B cell (primary cell): ENCODE data around the gene MED20. TPM values are rescaled to one million over a fixed set of nuclear protein-coding genes. Genes with fewer than 3 reads are reported as not detected.

Source experiments
- ATAC-seq: fragments of 200-7000 bp; cut with Tn5 transposase; one replicate; pipeline ENCODE4 v1.10.0; 2021; ENCODE audit warnings: low read depth, mild to moderate bottlenecking, moderate number of reproducible peaks, moderate library complexity
- CTCF ChIA-PET: fragments of 350-600 bp; sonication (Branson Sonifier 250); formaldehyde crosslinking; loops from one replicate; lab custom pipeline; 2021; ENCODE audit warnings: antibody characterized with exemption, inconsistent platforms; lab: Charles Lee
- POLR2A ChIA-PET: fragments of 350-600 bp; sonication (Branson Sonifier 250); formaldehyde crosslinking; loops from one replicate; lab custom pipeline; 2021; ENCODE audit warnings: antibody characterized with exemption; lab: Charles Lee
- DNase-seq: peaks from one replicate; pipeline ENCODE4 v3.0.0; 2013
- H2AFZ ChIP-seq: 2 replicates; pipeline ENCODE4 v1.6.1; 2012; ENCODE audit warnings: mild to moderate bottlenecking, low read depth, low read length; ENCODE audit not compliant: insufficient read depth, poor library complexity, severe bottlenecking
- H3K27ac ChIP-seq, 2 donors: 1 replicate in 1 of 2; 2 replicates in 1 of 2; pipeline ENCODE4 v1.5.1; 2012 to 2013; ENCODE audit warnings: low read length in 2 of 2, mild to moderate bottlenecking in 2 of 2, moderate library complexity in 1 of 2
- H3K27me3 ChIP-seq, 4 experiments: fragments of 200-600 bp in 1 of 4; sonication (generic) in 1 of 4; replicated peaks in 1 of 4; 1 replicate in 2 of 4; 2 replicates in 2 of 4; pipeline versions ENCODE4 v1.6.1 to v1.7.0; 2013 to 2016; ENCODE audit warnings: low read length in 3 of 4, mild to moderate bottlenecking in 2 of 4, mixed read lengths in 1 of 4, moderate library complexity in 1 of 4; ENCODE audit not compliant: insufficient read depth in 4 of 4, control insufficient read depth in 3 of 4; ENCODE audit errors: control extremely low read depth in 1 of 4
- H3K36me3 ChIP-seq, 2 experiments: replicated peaks in 1 of 2; 1 replicate in 1 of 2; 2 replicates in 1 of 2; pipeline versions ENCODE4 v1.6.1 to v1.7.1; 2013; ENCODE audit warnings: low read length in 1 of 2; ENCODE audit not compliant: insufficient read depth in 2 of 2, control insufficient read depth in 1 of 2; ENCODE audit errors: control extremely low read depth in 1 of 2, extremely low read depth in 1 of 2
- H3K4me1 ChIP-seq, 2 donors: fragments of 200-600 bp in 1 of 2; sonication (generic) in 1 of 2; 1 replicate in 1 of 2; 2 replicates in 1 of 2; pipeline versions ENCODE4 v1.5.1 to v1.6.1; 2013 to 2017; ENCODE audit warnings: low read length in 2 of 2; ENCODE audit not compliant: control insufficient read depth in 2 of 2, insufficient read depth in 2 of 2
- H3K4me2 ChIP-seq: replicated peaks from 2 replicates; pipeline ENCODE3; 2012; ENCODE audit warnings: mild to moderate bottlenecking, low read depth, low read length; ENCODE audit not compliant: poor library complexity, severe bottlenecking
- H3K4me3 ChIP-seq, 5 experiments: fragments of 200-600 bp in 1 of 5; sonication (generic) in 1 of 5; 1 replicate in 3 of 5; 2 replicates in 2 of 5; pipeline versions ENCODE4 v1.5.1 to v1.7.0; 2011 to 2016; ENCODE audit warnings: low read length in 4 of 5, mild to moderate bottlenecking in 4 of 5, low read depth in 2 of 5, control low read depth in 1 of 5, moderate library complexity in 1 of 5; ENCODE audit not compliant: insufficient read depth in 1 of 5; ENCODE audit errors: control extremely low read depth in 1 of 5, extremely low read depth in 1 of 5
- H3K79me2 ChIP-seq: fragments of 200-600 bp; sonication (generic); one replicate; pipeline ENCODE4 v1.6.0; 2016; ENCODE audit warnings: low read length; ENCODE audit not compliant: control insufficient read depth, insufficient read depth
- H3K9ac ChIP-seq: fragments of 200-600 bp; sonication (generic); 2 replicates; pipeline ENCODE4 v1.6.1; 2017; ENCODE audit warnings: mild to moderate bottlenecking, low read length, moderate library complexity
- H3K9me3 ChIP-seq, 3 donors: one replicate each; pipeline versions ENCODE4 v1.6.1 to v1.7.1; 2013; ENCODE audit warnings: low read length in 2 of 3; ENCODE audit not compliant: control insufficient read depth in 2 of 3, insufficient read depth in 1 of 3; ENCODE audit errors: control extremely low read depth in 1 of 3
- H4K20me1 ChIP-seq: 2 replicates; pipeline ENCODE4 v1.6.0; 2012; ENCODE audit warnings: mild to moderate bottlenecking, low read length; ENCODE audit not compliant: insufficient read depth, control insufficient read depth, poor library complexity, severe bottlenecking
- H3K27ac Mint-ChIP-seq: one replicate; pipeline ENCODE4 v1.8.0; 2021; ENCODE audit warnings: mixed read lengths
- H3K27me3 Mint-ChIP-seq: one replicate; pipeline ENCODE4 v1.8.0; 2021; ENCODE audit warnings: mixed read lengths
- H3K4me1 Mint-ChIP-seq: one replicate; pipeline ENCODE4 v1.8.0; 2021; ENCODE audit warnings: mixed read lengths
- H3K4me3 Mint-ChIP-seq: one replicate; pipeline ENCODE4 v1.8.0; 2021; ENCODE audit warnings: mixed read lengths
- H3K9me3 Mint-ChIP-seq: one replicate; pipeline ENCODE4 v1.8.0; 2022; ENCODE audit warnings: mixed read lengths; ENCODE audit not compliant: insufficient read depth
- EZH2 ChIP-seq: IDR thresholded peaks from 2 replicates; pipeline ENCODE4 v1.6.1; 2012; ENCODE audit warnings: borderline replicate concordance, low read depth, mild to moderate bottlenecking, moderate library complexity, low read length; ENCODE audit not compliant: insufficient read depth, poor library complexity, severe bottlenecking
- WGBS: methylation state at CpG from one replicate; pipeline ENCODE4 v1.1.5; 2013; ENCODE audit warnings: missing lambda C conversion rate; ENCODE audit not compliant: insufficient coverage; 5-methylcytosine and 5-hydroxymethylcytosine counted together
- intact Hi-C: fragments of 100-400 bp; cut with micrococcal nuclease; formaldehyde crosslinking; loops from one replicate; pipeline ENCODE4 v1.10.0; 2022
- polyA plus RNA-seq: library from polyadenylated mRNA; depleted of rRNA; stranded (reverse); fragments of >200 nt; gene quantifications from 2 replicates; pipeline ENCODE4 v1.2.3, GENCODE V29; 2012
- total RNA-seq, 2 donors: library from RNA; stranded (reverse); fragments of 120-200 nt in 1 of 2; gene quantifications; 1 replicate in 1 of 2; 2 replicates in 1 of 2; pipeline versions ENCODE4 v1.2.3 to v1.2.4, GENCODE V29; 2013 to 2022
- TF ChIP-seq, protein P1 (sequence below): fragments of 200-600 bp; IDR thresholded peaks from one replicate; pipeline ENCODE4 v1.8.0; 2022; ENCODE audit warnings: antibody characterized with exemption, mild to moderate bottlenecking

MED20 gene
- total and polyA plus RNA-seq, 2 donors (not counting 1 experiment from before 2014, with no cell fraction given), result 4.6 to 18.2 TPM

DNA sequence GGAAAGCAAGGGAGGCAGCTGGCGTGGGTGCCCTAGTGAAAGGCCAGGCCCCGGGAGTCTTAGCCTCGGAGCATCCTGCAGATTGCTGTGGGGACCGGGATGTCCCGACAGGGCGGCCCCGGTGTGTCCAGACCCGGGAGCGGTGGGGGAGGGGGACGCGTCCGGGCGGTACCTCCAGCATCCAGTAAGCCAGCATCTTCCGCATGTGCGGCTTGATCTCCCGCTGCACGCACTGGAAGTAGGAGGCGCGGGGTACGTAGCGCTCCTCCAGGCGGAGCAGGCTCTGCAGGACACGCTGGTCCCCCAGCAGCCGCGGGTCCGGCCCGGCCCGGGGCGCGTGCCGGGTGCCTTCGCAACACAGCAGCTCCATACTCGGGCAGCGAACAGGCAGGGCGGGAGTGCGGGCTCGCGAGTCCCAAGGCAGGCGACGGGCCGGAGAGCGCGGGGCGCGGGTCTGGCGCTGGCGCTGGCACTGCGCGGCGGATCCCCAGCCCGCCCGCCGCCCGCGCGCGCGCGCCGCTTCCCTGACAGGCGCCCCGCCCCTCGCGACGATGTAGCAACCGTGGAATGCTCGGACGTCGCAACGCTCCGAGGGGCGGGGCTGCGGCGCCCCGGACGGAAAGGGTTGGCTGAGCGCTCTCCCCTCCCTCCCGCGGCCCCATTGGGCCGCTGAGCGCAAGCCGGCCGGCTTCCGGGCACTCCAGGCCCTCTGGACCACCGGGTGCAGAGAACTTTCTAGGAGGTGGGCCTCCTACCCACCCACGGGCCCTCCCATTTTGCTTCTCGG, 20.5 kb upstream of the MED20 start, which contains the start of gene CCND3:
TSS of gene CCND3 (minus strand) at position 529 of the 787 bp plus-strand sequence. CDS start at position 370, 159 bp downstream.
- Mint-ChIP-seq H3K9me3 (no peaks in the 10 kb centered on the region), H3K4me1 (peaks cover 52% of the 10 kb centered on the region), H3K27me3 (no peaks in the 10 kb centered on the region), H3K27ac (peak within 1 kb of the TSS; percentile 87), H3K4me3 (peak within 1 kb of the TSS; percentile 85)
- Histone ChIP-seq H3K27ac (peak within 1 kb of the TSS; percentile 10 to 68), H4K20me1 (peaks cover 100% of the 10 kb centered on the region), H3K9ac (peak within 1 kb of the TSS; percentile 85), H3K27me3 (no peaks in the 10 kb centered on the region), H3K4me3 (peak within 1 kb of the TSS; percentile 61 to 77 (median 71)), H3K4me2 (peak within 1 kb of the TSS; percentile 97), H3K9me3 (no peaks in the 10 kb centered on the region), H3K4me1 (peaks cover 51 to 58% of the 10 kb centered on the region in 2 donors), H3K79me2 (peaks cover 83% of the 10 kb centered on the region), H3K36me3 (peaks cover 0 to 12% of the 10 kb centered on the region in 2 experiments), H2AFZ (peak within 1 kb of the TSS; percentile 60)
- WGBS, result under 1% methylated on average over 87 of the region's 87 CpGs
- POLR2A ChIA-PET, result interaction anchor here (0.6 to 0.8 kb wide), 2 partner anchors 93 to 109 kb away, joined by 3 to 4 read pairs; partner anchors contain the start of gene TAF8
- DNase-seq (peak; percentile 87), ATAC-seq (peak; percentile 94)
- CTCF ChIA-PET, result interaction anchor here (1.7 to 12.5 kb wide), 2 partner anchors 20 to 103 kb away, joined by 7 to 263 read pairs; partner anchors contain the start of genes BYSL, MED20 and TAF8
- intact Hi-C loops, result loop anchor here (1.0 to 5.0 kb wide), 6 partner anchors 20 to 155 kb away; partner anchors contain the start of genes BYSL, MED20, TOMM6 and USP49
- TF ChIP-seq, protein P1, sequence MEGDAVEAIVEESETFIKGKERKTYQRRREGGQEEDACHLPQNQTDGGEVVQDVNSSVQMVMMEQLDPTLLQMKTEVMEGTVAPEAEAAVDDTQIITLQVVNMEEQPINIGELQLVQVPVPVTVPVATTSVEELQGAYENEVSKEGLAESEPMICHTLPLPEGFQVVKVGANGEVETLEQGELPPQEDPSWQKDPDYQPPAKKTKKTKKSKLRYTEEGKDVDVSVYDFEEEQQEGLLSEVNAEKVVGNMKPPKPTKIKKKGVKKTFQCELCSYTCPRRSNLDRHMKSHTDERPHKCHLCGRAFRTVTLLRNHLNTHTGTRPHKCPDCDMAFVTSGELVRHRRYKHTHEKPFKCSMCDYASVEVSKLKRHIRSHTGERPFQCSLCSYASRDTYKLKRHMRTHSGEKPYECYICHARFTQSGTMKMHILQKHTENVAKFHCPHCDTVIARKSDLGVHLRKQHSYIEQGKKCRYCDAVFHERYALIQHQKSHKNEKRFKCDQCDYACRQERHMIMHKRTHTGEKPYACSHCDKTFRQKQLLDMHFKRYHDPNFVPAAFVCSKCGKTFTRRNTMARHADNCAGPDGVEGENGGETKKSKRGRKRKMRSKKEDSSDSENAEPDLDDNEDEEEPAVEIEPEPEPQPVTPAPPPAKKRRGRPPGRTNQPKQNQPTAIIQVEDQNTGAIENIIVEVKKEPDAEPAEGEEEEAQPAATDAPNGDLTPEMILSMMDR, result no peak
- no peak for TF ChIP-seq EZH2
